GM12891 (cell line): ENCODE measurements around the gene PAX1.

Source experiments
- POLR2A ChIP-seq: IDR thresholded peaks from 2 replicates; pipeline ENCODE4 v1.6.1; 2011; ENCODE audit warnings: low read depth, low read length, control low read depth
- POLR2AphosphoS5 ChIP-seq: IDR thresholded peaks from 2 replicates; pipeline ENCODE4 v1.6.1; 2011; ENCODE audit warnings: low read depth, low read length, control low read depth
- SPI1 ChIP-seq: IDR thresholded peaks from 2 replicates; pipeline ENCODE4 v1.6.1; 2011; ENCODE audit warnings: low read depth, low read length, control low read depth
- TAF1 ChIP-seq: IDR thresholded peaks from 2 replicates; pipeline ENCODE4 v1.6.1; 2011; ENCODE audit warnings: low read depth, low read length, control low read depth

- TF ChIP-seq POLR2AphosphoS5 (no peak), POLR2A (no peak), TAF1 (no peak), SPI1 (no peak)
Measured at GRCh38 chr20:21702553-21703470, 2.7 kb upstream of the PAX1 start.
